HCT116 (cell line): ENCODE data around the gene CNTD1.

Source experiments
- CTCF ChIP-seq, 3 experiments: fragments of 200-600 bp in 1 of 3; sonication (generic) in 1 of 3; IDR thresholded peaks in 2 of 3; conservative IDR thresholded peaks in 1 of 3; 2 replicates each; pipeline ENCODE4 v1.5.1; 2012 to 2017; ENCODE audit warnings: low read depth in 2 of 3, low read length in 2 of 3, antibody characterized with exemption in 1 of 3, borderline replicate concordance in 1 of 3, control low read depth in 1 of 3, mild to moderate bottlenecking in 1 of 3, mixed read lengths in 1 of 3, mixed run types in 1 of 3, moderate library complexity in 1 of 3; ENCODE audit not compliant: insufficient read depth in 1 of 3
- EZH2 ChIP-seq: fragments of 200-600 bp; sonication (generic); IDR thresholded peaks from 2 replicates; pipeline ENCODE4 v1.6.1; 2017; ENCODE audit warnings: antibody characterized with exemption, mixed run types
- EZH2phosphoT487 ChIP-seq: fragments of 200-600 bp; IDR thresholded peaks from 2 replicates; pipeline ENCODE4 v1.6.1; 2018; ENCODE audit warnings: antibody characterized with exemption, borderline replicate concordance
- JUND ChIP-seq: IDR thresholded peaks from 2 replicates; pipeline ENCODE4 v1.6.1; 2012
- MAX ChIP-seq: IDR thresholded peaks from 2 replicates; pipeline ENCODE4 v1.6.1; 2012
- POLR2A ChIP-seq: IDR thresholded peaks from 2 replicates; pipeline ENCODE4 v1.7.0; 2011; ENCODE audit warnings: borderline replicate concordance; ENCODE audit not compliant: insufficient read depth, insufficient read length; ENCODE audit errors: extremely low read depth
- POLR2AphosphoS5 ChIP-seq: IDR thresholded peaks from 2 replicates; pipeline ENCODE4 v1.6.1; 2011; ENCODE audit warnings: mild to moderate bottlenecking, low read depth, low read length, moderate library complexity
- TCF7L2 ChIP-seq: IDR thresholded peaks from 2 replicates; pipeline ENCODE4 v1.7.0; 2011; ENCODE audit warnings: borderline replicate concordance, inconsistent platforms; ENCODE audit not compliant: insufficient read depth, insufficient read length; ENCODE audit errors: extremely low read depth
- ZFX ChIP-seq: fragments of 450-650 bp; IDR thresholded peaks from 2 replicates; pipeline ENCODE4 v1.6.1; 2017

- TF ChIP-seq CTCF (IDR thresholded peaks at IDR 0.05 in 2 of 3, conservative IDR thresholded peaks at IDR 0.05 in 1 of 3; ENCODE audit: borderline replicate concordance in 1 of 3, insufficient read depth in 1 of 3, low read depth in 2 of 3, low read length in 2 of 3), result no peak
- no peak for TF ChIP-seq EZH2
- no peak for TF ChIP-seq MAX
- no peak for TF ChIP-seq ZFX
- no peak for TF ChIP-seq EZH2phosphoT487
- TF ChIP-seq JUND, result no peak
- no peak for TF ChIP-seq POLR2AphosphoS5
- no peak for TF ChIP-seq POLR2A
- TF ChIP-seq TCF7L2, result no peak
These were observed 28.8 kb downstream of the CNTD1 start for GRCh38 chr17:42827472-42827871.
